ENCODE measurements around the gene COQ8A.

- no peak for TF ChIP-seq CTCF (conservative IDR thresholded peaks at IDR 0.05 in 1 of 2, IDR thresholded peaks at IDR 0.05 in 1 of 2; ENCODE audit: extremely low read depth in 1 of 2, insufficient read depth in 1 of 2, low read depth in 1 of 2, low read length in 2 of 2)
- TF ChIP-seq EZH2 (IDR thresholded peaks at IDR 0.05; ENCODE audit: borderline replicate concordance, low read length): no peak
Measured at GRCh38 chr1:226943156-226943555, 3.1 kb downstream of the COQ8A start.

Measured in mammary epithelial cell (primary cell).